HG02759 (cell line): ENCODE data around the gene CLOCK.
A peak's percentile ranks its signal among the peaks of the same experiment; 100 is the strongest.

Source experiments
- ATAC-seq: cut with Tn5 transposase; IDR thresholded peaks from one replicate; pipeline ENCODE4 v1.9.1; 2021; ENCODE audit warnings: mild to moderate bottlenecking, moderate library complexity; ENCODE audit not compliant: unreplicated experiment

Gene CLOCK

GRCh38 chr4:55393461-55394320 is 153.0 kb downstream of the CLOCK start:
- ATAC-seq, result no peak

- ATAC-seq, result no peak
These were observed 159.9 kb downstream of the CLOCK start for GRCh38 chr4:55386840-55387239.

GRCh38 chr4:55386073-55386472 is 160.6 kb downstream of the CLOCK start:
- ATAC-seq, result peak; percentile 75

- ATAC-seq, result no peak
These were observed 161.5 kb downstream of the CLOCK start for GRCh38 chr4:55385201-55385649.

- no peak for ATAC-seq
These were observed 164.2 kb downstream of the CLOCK start for GRCh38 chr4:55382488-55383003.

GRCh38 chr4:55381502-55381901 is 165.2 kb downstream of the CLOCK start:
- ATAC-seq, result no peak

- ATAC-seq, result no peak
These were observed 166.1 kb downstream of the CLOCK start for GRCh38 chr4:55380576-55380975.

- ATAC-seq, result no peak
These were observed 167.9 kb downstream of the CLOCK start for GRCh38 chr4:55378617-55379467.
